GM20000 (cell line): ENCODE measurements around the gene UCMA.
"Not testable (repeated sequence)": the region's sequence is repeated elsewhere in the genome, so short reads cannot be mapped to it uniquely, and the experiment has no call there.

ENCODE experiments used
- DNase-seq: peaks from one replicate; pipeline ENCODE4 v3.0.0; 2012; ENCODE audit warnings: low spot score
- CTCF ChIP-seq: IDR thresholded peaks from 2 replicates; pipeline ENCODE4 v1.5.1; 2012; ENCODE audit warnings: mild to moderate bottlenecking, control low read depth; ENCODE audit errors: extremely low read depth, missing control alignments

The UCMA gene

GRCh38 chr10:13268310-13268709 lies 34.1 kb upstream of the UCMA start:
- no peak for DNase-seq
- no peak for TF ChIP-seq CTCF

GRCh38 chr10:13263591-13263990 lies 29.4 kb upstream of the UCMA start:
- DNase-seq, result no peak
- no peak for TF ChIP-seq CTCF

GRCh38 chr10:13262433-13262832 lies 28.3 kb upstream of the UCMA start:
- DNase-seq, result no peak
- TF ChIP-seq CTCF, result no peak

GRCh38 chr10:13257621-13258140 lies 23.5 kb upstream of the UCMA start:
- TF ChIP-seq CTCF, result no peak
- DNase-seq, result no peak

- no peak for DNase-seq
- no peak for TF ChIP-seq CTCF
Observed at GRCh38 chr10:13256627-13257026, 22.5 kb upstream of the UCMA start.

GRCh38 chr10:13253726-13254125 lies 19.6 kb upstream of the UCMA start:
- DNase-seq, result no peak
- TF ChIP-seq CTCF, result no peak

GRCh38 chr10:13247784-13248183 lies 13.6 kb upstream of the UCMA start:
- DNase-seq, result no peak
- TF ChIP-seq CTCF, result no peak

- no peak for TF ChIP-seq CTCF
- DNase-seq, result no peak
Observed at GRCh38 chr10:13247246-13247645, 13.1 kb upstream of the UCMA start.

- not testable (repeated sequence) for DNase-seq
Observed at GRCh38 chr10:13242260-13242659, 8.1 kb upstream of the UCMA start.
